ENCODE measurements around the gene STEAP2. TPM values are rescaled to one million over a fixed set of nuclear protein-coding genes. Genes with fewer than 3 reads are reported as not detected.

STEAP2 gene
- total and polyA plus RNA-seq, 5 donors: 16.7 to 46.3 (median 42.1) TPM

DNA sequence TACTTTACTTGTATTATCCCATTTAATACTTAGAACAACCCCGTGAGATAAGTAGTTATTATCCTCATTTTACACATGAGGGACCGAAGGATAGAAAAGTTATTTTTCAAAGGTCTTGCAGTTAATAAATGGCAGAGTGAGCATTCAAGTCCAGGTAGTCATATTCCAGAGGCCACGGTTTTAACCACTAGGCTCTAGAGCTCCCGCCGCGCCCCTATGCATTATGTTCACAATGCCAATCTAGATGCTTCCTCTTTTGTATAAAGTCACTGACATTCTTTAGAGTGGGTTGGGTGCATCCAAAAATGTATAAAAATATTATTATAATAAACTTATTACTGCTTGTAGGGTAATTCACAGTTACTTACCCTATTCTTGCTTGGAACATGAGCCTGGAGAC is 22.0 kb downstream of the STEAP2 start:
- no peaks in the 10 kb centered on the region for H3K9me3 ChIP-seq (ENCODE audit: control insufficient read depth, low read length)
- no peak overlapping the region for H3K27ac ChIP-seq (ENCODE audit: low read length)
- WGBS: 95% methylated on average over 6 of the region's 6 CpGs
- intact Hi-C loops (cut with DNase I): no loop called here
- H3K4me3 ChIP-seq (ENCODE audit: low read length): no peak overlapping the region
- no peak for ATAC-seq
- H3K27me3 ChIP-seq (ENCODE audit: control insufficient read depth, insufficient read depth): no peaks in the 10 kb centered on the region
- DNase-seq: no peak
- no peaks in the 10 kb centered on the region for H3K4me1 ChIP-seq (ENCODE audit: control insufficient read depth, insufficient read depth, low read length)

DNA sequence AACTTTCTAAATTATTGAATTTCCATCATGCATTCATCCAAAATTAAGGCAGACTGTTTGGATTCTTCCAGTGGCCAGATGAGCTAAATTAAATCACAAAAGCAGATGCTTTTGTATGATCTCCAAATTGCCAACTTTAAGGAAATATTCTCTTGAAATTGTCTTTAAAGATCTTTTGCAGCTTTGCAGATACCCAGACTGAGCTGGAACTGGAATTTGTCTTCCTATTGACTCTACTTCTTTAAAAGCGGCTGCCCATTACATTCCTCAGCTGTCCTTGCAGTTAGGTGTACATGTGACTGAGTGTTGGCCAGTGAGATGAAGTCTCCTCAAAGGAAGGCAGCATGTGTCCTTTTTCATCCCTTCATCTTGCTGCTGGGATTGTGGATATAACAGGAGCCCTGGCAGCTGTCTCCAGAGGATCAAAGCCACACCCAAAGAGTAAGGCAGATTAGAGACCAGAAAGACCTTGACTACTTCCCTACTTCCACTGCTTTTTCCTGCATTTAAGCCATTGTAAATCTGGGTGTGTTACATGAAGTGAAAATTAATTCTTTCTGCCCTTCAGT is 25.3 kb downstream of the STEAP2 start:
- Histone ChIP-seq H3K27me3 (ENCODE audit: control insufficient read depth, insufficient read depth) (no peaks in the 10 kb centered on the region), H3K4me3 (ENCODE audit: low read length) (no peak overlapping the region), H3K4me1 (ENCODE audit: control insufficient read depth, insufficient read depth, low read length) (no peaks in the 10 kb centered on the region), H3K27ac (ENCODE audit: low read length) (no peak overlapping the region), H3K9me3 (ENCODE audit: control insufficient read depth, low read length) (no peaks in the 10 kb centered on the region)
- ATAC-seq: no peak
- intact Hi-C loops (cut with DNase I): no loop called here
- no peak for DNase-seq
- 82% methylated on average over 1 of the region's 1 CpG for WGBS

DNA sequence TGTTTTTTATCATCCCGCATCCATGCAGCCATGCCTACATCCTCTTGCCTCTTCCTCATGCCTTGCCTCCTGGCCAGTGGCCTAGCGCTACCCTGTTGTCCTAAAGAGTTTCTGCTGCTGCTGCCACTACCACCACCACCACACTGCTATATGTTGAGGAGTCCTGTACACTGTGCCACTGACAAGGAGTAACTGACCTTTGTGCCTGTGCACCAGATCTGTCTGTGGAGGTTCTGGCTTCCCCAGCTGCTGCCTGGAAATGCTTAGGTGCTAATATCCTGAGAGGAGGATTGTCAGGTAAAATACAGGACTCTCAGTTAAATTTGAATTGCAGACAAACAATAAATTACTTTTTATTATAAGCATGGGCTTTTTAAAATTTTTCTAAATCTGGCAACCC is 26.5 kb downstream of the STEAP2 start:
- 92% methylated on average over 2 of the region's 2 CpGs for WGBS
- ATAC-seq: no peak
- Histone ChIP-seq H3K27me3 (ENCODE audit: control insufficient read depth, insufficient read depth) (no peaks in the 10 kb centered on the region), H3K4me3 (ENCODE audit: low read length) (no peak overlapping the region), H3K9me3 (ENCODE audit: control insufficient read depth, low read length) (no peaks in the 10 kb centered on the region), H3K4me1 (ENCODE audit: control insufficient read depth, insufficient read depth, low read length) (no peaks in the 10 kb centered on the region), H3K27ac (ENCODE audit: low read length) (no peak overlapping the region)
- no peak for DNase-seq
- intact Hi-C loops (cut with DNase I): no loop called here

DNA sequence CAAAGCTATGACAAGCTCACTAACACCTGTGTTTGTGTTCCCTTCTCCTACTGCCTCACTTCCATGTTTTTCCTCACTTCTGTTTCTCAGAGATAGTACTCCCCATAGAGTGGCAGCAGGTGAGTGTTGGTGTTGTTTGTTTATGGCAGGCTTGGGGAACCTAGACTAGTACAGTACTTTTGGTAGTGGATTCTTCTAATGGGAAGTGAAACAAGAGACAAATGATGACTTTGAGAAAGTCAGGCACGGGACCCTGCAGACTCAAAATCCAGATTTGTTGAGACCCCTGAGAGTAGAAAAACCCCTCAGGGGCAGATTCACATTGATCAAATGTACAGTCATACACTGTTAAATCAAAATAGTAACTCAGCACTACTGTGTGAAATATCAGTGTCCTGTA is 27.0 kb downstream of the STEAP2 start:
- WGBS: 80% methylated on average over 1 of the region's 1 CpG
- intact Hi-C loops (cut with DNase I): no loop called here

GRCh38 chr7:90239050-90239449 is 27.5 kb downstream of the STEAP2 start:
- Histone ChIP-seq H3K4me3 (ENCODE audit: low read length) (no peak overlapping the region), H3K9me3 (ENCODE audit: control insufficient read depth, low read length) (no peaks in the 10 kb centered on the region), H3K27me3 (ENCODE audit: control insufficient read depth, insufficient read depth) (no peaks in the 10 kb centered on the region), H3K4me1 (ENCODE audit: control insufficient read depth, insufficient read depth, low read length) (no peaks in the 10 kb centered on the region), H3K27ac (ENCODE audit: low read length) (no peak overlapping the region)
- no peak for DNase-seq
- WGBS: 51% methylated on average over 3 of the region's 3 CpGs
- intact Hi-C loops (cut with DNase I): no loop called here
- no peak for ATAC-seq

More for the DNA sequence above, 27.0 kb downstream of the STEAP2 start:
- no peak for DNase-seq
- H3K27me3 ChIP-seq (ENCODE audit: control insufficient read depth, insufficient read depth): no peaks in the 10 kb centered on the region
- no peak for ATAC-seq
- no peaks in the 10 kb centered on the region for H3K4me1 ChIP-seq (ENCODE audit: control insufficient read depth, insufficient read depth, low read length)
- H3K4me3 ChIP-seq (ENCODE audit: low read length): no peak overlapping the region
- no peaks in the 10 kb centered on the region for H3K9me3 ChIP-seq (ENCODE audit: control insufficient read depth, low read length)
- no peak overlapping the region for H3K27ac ChIP-seq (ENCODE audit: low read length)

- no peaks in the 10 kb centered on the region for H3K4me1 ChIP-seq (ENCODE audit: control insufficient read depth, insufficient read depth, low read length)
- WGBS: 79% methylated on average over 9 of the region's 9 CpGs
- H3K27ac ChIP-seq (ENCODE audit: low read length): no peak overlapping the region
- no peak for ATAC-seq
- no peaks in the 10 kb centered on the region for H3K27me3 ChIP-seq (ENCODE audit: control insufficient read depth, insufficient read depth)
- H3K9me3 ChIP-seq (ENCODE audit: control insufficient read depth, low read length): no peaks in the 10 kb centered on the region
- H3K4me3 ChIP-seq (ENCODE audit: low read length): no peak overlapping the region
- intact Hi-C loops (cut with DNase I): loop anchor here in 1 of 4 donors (10.0 kb wide), 1 partner anchor 85 kb away; the partner anchor contains the start of gene STEAP1
- no peak for DNase-seq
Measured at GRCh38 chr7:90239625-90240228, 28.2 kb downstream of the STEAP2 start.

DNA sequence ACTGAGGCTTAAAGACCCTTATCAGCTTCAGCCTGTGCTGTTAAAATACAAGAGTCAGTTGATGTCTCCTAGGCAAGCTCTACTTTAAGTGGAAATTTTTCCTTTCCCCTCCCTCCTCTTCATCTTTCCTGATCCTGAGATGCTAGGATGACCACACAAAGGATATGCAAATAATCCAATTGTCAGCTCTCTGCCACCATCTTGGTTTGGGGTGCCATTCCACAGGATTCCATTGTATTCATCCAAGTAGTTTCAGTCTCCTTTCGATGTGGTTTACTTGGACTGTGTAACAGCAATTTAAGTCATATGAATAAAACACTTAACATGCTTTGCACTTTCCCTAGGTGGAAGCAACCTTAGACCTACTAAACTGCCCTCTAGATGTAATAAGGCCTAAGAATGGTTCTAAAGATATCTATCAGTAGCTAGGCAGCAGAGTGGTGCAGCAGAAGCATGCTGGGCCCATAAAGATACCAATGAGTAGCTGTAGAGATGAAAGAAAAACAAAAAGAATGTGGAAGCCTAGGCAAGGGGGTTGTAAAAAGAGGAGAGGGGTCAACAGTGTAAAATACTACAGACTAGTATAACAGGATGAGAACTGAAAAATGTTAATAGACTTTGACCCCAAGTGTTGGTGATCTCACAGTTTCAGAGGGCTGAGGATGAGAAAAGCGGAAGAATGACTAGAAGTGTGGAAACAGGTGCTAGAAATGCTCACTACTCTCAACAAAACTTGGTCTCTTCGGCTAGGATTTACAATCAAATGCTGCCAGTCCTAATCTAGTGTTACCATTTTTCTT is 31.0 kb downstream of the STEAP2 start:
- 87% methylated on average over 3 of the region's 3 CpGs for WGBS
- DNase-seq: no peak
- intact Hi-C loops (cut with DNase I): loop anchor here in 1 of 4 donors (10.0 kb wide), 1 partner anchor 88 kb away; the partner anchor contains the start of gene STEAP1
- no peaks in the 10 kb centered on the region for H3K9me3 ChIP-seq (ENCODE audit: control insufficient read depth, low read length)
- H3K4me1 ChIP-seq (ENCODE audit: control insufficient read depth, insufficient read depth, low read length): no peaks in the 10 kb centered on the region
- H3K27me3 ChIP-seq (ENCODE audit: control insufficient read depth, insufficient read depth): no peaks in the 10 kb centered on the region
- no peak for ATAC-seq
- no peak overlapping the region for H3K4me3 ChIP-seq (ENCODE audit: low read length)
- no peak overlapping the region for H3K27ac ChIP-seq (ENCODE audit: low read length)

DNA sequence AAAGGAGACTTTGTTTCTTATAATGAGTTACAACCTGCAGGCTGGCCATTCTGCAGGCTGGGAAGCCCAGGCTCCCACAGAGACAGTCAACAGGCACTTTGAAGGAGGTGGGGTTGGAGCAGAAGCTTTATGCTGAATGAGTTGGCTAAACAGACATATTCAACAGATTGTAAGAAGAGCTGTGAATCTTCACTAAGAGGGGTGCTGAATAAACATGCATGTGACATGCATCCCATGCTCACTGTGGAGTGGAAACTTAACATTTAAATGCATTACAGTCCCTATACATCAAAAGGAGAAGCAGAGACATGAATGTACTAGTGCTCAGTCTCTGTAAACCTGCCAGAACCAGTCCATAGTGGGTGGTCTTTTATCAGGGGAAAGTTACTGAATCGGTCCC is 32.0 kb downstream of the STEAP2 start:
- no peaks in the 10 kb centered on the region for H3K27me3 ChIP-seq (ENCODE audit: control insufficient read depth, insufficient read depth)
- H3K4me3 ChIP-seq (ENCODE audit: low read length): no peak overlapping the region
- H3K27ac ChIP-seq (ENCODE audit: low read length): no peak overlapping the region
- DNase-seq (no peak), ATAC-seq (no peak)
- no peaks in the 10 kb centered on the region for H3K9me3 ChIP-seq (ENCODE audit: control insufficient read depth, low read length)
- H3K4me1 ChIP-seq (ENCODE audit: control insufficient read depth, insufficient read depth, low read length): no peaks in the 10 kb centered on the region
- intact Hi-C loops (cut with DNase I): loop anchor here in 1 of 4 donors (10.0 kb wide), 1 partner anchor 89 kb away; the partner anchor contains the start of gene STEAP1
- 24% methylated on average over 1 of the region's 1 CpG for WGBS

GRCh38 chr7:90244565-90244908 is 33.0 kb downstream of the STEAP2 start:
- no peak for DNase-seq
- Histone ChIP-seq H3K4me1 (ENCODE audit: control insufficient read depth, insufficient read depth, low read length) (no peaks in the 10 kb centered on the region), H3K9me3 (ENCODE audit: control insufficient read depth, low read length) (no peaks in the 10 kb centered on the region), H3K4me3 (ENCODE audit: low read length) (peak overlapping the region; percentile 65), H3K27me3 (ENCODE audit: control insufficient read depth, insufficient read depth) (no peaks in the 10 kb centered on the region), H3K27ac (ENCODE audit: low read length) (no peak overlapping the region)
- WGBS: 14% methylated on average over 6 of the region's 6 CpGs
- ATAC-seq: no peak
- intact Hi-C loops (cut with DNase I): loop anchor here in 1 of 4 donors (10.0 kb wide), 1 partner anchor 90 kb away; the partner anchor contains the start of gene STEAP1

GRCh38 chr7:90244909-90245851 is 33.6 kb downstream of the STEAP2 start, which contains the start of gene CFAP69:
Gene CFAP69, plus strand, starts transcription at chr7:90245174. Its CDS starts 251 bp downstream, at chr7:90245425.
- H3K4me3 ChIP-seq (ENCODE audit: low read length): peak within 1 kb of the TSS; percentile 65
- intact Hi-C loops (cut with DNase I): loop anchor here in 1 of 4 donors (10.0 kb wide), 1 partner anchor 90 kb away; the partner anchor contains the start of gene STEAP1
- H3K27ac ChIP-seq (ENCODE audit: low read length): no peak within 1 kb of the TSS
- WGBS: under 1% methylated on average over 59 of the region's 59 CpGs
- ATAC-seq (peak; percentile 96 to 98), DNase-seq (peak; percentile 92 to 97 (median 96))
- H3K27me3 ChIP-seq (ENCODE audit: control insufficient read depth, insufficient read depth): no peaks in the 10 kb centered on the region
- no peaks in the 10 kb centered on the region for H3K4me1 ChIP-seq (ENCODE audit: control insufficient read depth, insufficient read depth, low read length)
- no peaks in the 10 kb centered on the region for H3K9me3 ChIP-seq (ENCODE audit: control insufficient read depth, low read length)

Measured in right cardiac atrium (tissue), 5 donors.